TTC549 (cell line): ENCODE results near the gene DSC2.
"Not testable (repeated sequence)": the region's sequence is repeated elsewhere in the genome, so short reads cannot be mapped to it uniquely, and the experiment has no call there.

Source experiments
- FAIRE-seq: peaks from 2 replicates; lab custom pipeline; 2012; peaks lifted over from hg19 to GRCh38; lab: Jason Lieb, UNC

DSC2 gene

GRCh38 chr18:31102025-31102684 lies at the start of gene DSC2:
DSC2 (minus strand) TSS chr18:31102421; CDS start chr18:31101971, 450 bp downstream.
- no peak for FAIRE-seq

- no peak for FAIRE-seq
These were observed 47.1 kb upstream of the DSC2 start for GRCh38 chr18:31149351-31149750.

- no peak for FAIRE-seq
These were observed 46.4 kb upstream of the DSC2 start for GRCh38 chr18:31148600-31148999.

- no peak for FAIRE-seq
These were observed 44.6 kb upstream of the DSC2 start for GRCh38 chr18:31146809-31147208.

GRCh38 chr18:31143025-31143424 lies 40.8 kb upstream of the DSC2 start:
- FAIRE-seq: no peak

GRCh38 chr18:31138709-31139108 lies 36.5 kb upstream of the DSC2 start:
- FAIRE-seq: no peak

- FAIRE-seq: no peak
These were observed 32.8 kb upstream of the DSC2 start for GRCh38 chr18:31134988-31135529.

GRCh38 chr18:31129398-31130115 lies 27.3 kb upstream of the DSC2 start:
- no peak for FAIRE-seq

- no peak for FAIRE-seq
These were observed 23.7 kb upstream of the DSC2 start for GRCh38 chr18:31125878-31126277.

- not testable (repeated sequence) for FAIRE-seq
These were observed 20.9 kb upstream of the DSC2 start for GRCh38 chr18:31123125-31123524.

- no peak for FAIRE-seq
These were observed 18.4 kb upstream of the DSC2 start for GRCh38 chr18:31120594-31120993.

- FAIRE-seq: no peak
These were observed 14.8 kb upstream of the DSC2 start for GRCh38 chr18:31116853-31117595.

GRCh38 chr18:31112804-31113203 lies 10.6 kb upstream of the DSC2 start:
- no peak for FAIRE-seq

- no peak for FAIRE-seq
These were observed 3.5 kb upstream of the DSC2 start for GRCh38 chr18:31105733-31106132.

- FAIRE-seq: no peak
These were observed 2.2 kb upstream of the DSC2 start for GRCh38 chr18:31104444-31104843.

- FAIRE-seq: no peak
These were observed 1.2 kb upstream of the DSC2 start for GRCh38 chr18:31103423-31103822.

- FAIRE-seq: no peak
These were observed 720 bp upstream of the DSC2 start for GRCh38 chr18:31102941-31103340.

- FAIRE-seq: no peak
These were observed 817 bp downstream of the DSC2 start for GRCh38 chr18:31101183-31102024.

GRCh38 chr18:31100436-31101182 lies 1.6 kb downstream of the DSC2 start:
- no peak for FAIRE-seq

- FAIRE-seq: no peak
These were observed 2.6 kb downstream of the DSC2 start for GRCh38 chr18:31099450-31100230.
